BLaER1 treated with 17β-estradiol and CSF1 and Interleukin-3, amounts not matched to agents 10 nM and 100 nM (cell line): Measurements from ENCODE around the gene FHIT.

Source experiments
- H3K27ac ChIP-seq, 11 experiments: shearing (Covaris generic); formaldehyde crosslinking; 2 replicates each; pipeline ENCODE4 v1.8.1; 2022
- H3K27me3 ChIP-seq, 11 experiments: shearing (Covaris generic); formaldehyde crosslinking; 2 replicates each; pipeline ENCODE4 v1.8.1; 2022
- H3K36me3 ChIP-seq, 11 experiments: shearing (Covaris generic); formaldehyde crosslinking; 2 replicates each; pipeline ENCODE4 v1.8.1; 2022
- H3K4me1 ChIP-seq, 10 experiments: shearing (Covaris generic); formaldehyde crosslinking; 2 replicates each; pipeline ENCODE4 v1.8.1; 2022
- H3K4me2 ChIP-seq, 11 experiments: shearing (Covaris generic); formaldehyde crosslinking; 2 replicates each; pipeline ENCODE4 v1.8.1; 2022
- H3K4me3 ChIP-seq, 10 experiments: shearing (Covaris generic); formaldehyde crosslinking; 2 replicates each; pipeline ENCODE4 v1.8.1; 2022
- H3K9ac ChIP-seq, 11 experiments: shearing (Covaris generic); formaldehyde crosslinking; 2 replicates each; pipeline ENCODE4 v1.8.1; 2022
- H3K9me3 ChIP-seq, 11 experiments: shearing (Covaris generic); formaldehyde crosslinking; replicated peaks in 1 of 11; 2 replicates each; pipeline ENCODE4 v1.8.1; 2022
- H4K20me1 ChIP-seq, 11 experiments: shearing (Covaris generic); formaldehyde crosslinking; 2 replicates each; pipeline ENCODE4 v1.8.1; 2022
- Cebpa-rat ChIP-seq, 11 experiments: shearing (Covaris generic); IDR thresholded peaks; 2 replicates each; pipeline ENCODE4 v1.8.1; 2022

Gene FHIT

DNA sequence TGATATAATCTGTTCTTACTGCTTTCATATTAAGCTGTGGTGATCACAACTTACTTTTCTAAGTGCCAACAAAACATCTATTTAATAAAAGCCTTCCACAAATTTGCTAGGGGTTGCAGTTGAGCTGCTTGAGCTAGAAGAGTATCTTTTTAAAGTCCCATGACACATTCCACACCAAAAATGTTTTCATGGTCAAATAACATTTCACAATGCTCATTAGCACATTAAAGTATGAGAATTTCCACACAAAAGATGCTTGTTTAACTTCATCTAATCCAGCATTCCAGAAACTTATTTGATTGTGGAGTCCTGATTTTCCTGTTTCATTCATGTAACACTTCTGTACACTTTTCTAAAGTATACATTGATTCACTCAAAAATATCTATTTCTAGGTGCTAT lies 1325.3 kb downstream of the FHIT start:
- no peak overlapping the region for H3K27ac ChIP-seq
- H3K4me2 ChIP-seq = no peak overlapping the region
- H3K27me3 ChIP-seq = no peaks in the 10 kb centered on the region
- peaks cover 0 to 11% (median 0%) of the 10 kb centered on the region in 10 experiments; a peak in 4 of 20 replicates for H3K4me1 ChIP-seq
- TF ChIP-seq Cebpa-rat (IDR thresholded peaks at IDR 0.05) = no peak
- no peaks in the 10 kb centered on the region; a peak in 1 of 22 replicates for H3K9me3 ChIP-seq
- H3K9ac ChIP-seq = no peak overlapping the region
- H3K4me3 ChIP-seq = no peak overlapping the region
- no peaks in the 10 kb centered on the region for H4K20me1 ChIP-seq
- no peaks in the 10 kb centered on the region for H3K36me3 ChIP-seq

DNA sequence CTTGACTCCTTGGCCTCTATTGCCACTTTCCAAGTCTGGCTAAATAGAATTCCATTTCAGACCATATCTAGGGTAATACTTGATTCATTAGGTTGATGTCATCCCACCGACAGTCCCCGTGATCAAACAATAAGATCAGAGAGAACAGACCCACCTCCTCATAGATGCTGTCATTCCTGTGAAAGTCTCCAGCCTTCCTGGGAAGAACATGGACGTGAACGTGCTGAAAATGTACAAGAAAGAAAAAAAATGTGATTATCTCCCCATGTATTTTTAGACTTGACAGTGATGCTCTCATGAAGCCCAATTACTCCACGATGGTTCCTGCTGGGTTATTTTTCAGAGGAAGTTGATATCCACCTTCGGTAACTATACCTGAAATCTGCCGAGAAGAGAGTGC lies 1329.1 kb downstream of the FHIT start:
- Histone ChIP-seq H3K4me1 (peaks cover 0 to 11% (median 0%) of the 10 kb centered on the region in 10 experiments; a peak in 5 of 20 replicates), H3K9me3 (no peaks in the 10 kb centered on the region; a peak in 1 of 22 replicates), H3K36me3 (no peaks in the 10 kb centered on the region), H4K20me1 (no peaks in the 10 kb centered on the region), H3K4me2 (no peak overlapping the region), H3K4me3 (no peak overlapping the region), H3K9ac (no peak overlapping the region), H3K27me3 (no peaks in the 10 kb centered on the region), H3K27ac (no peak overlapping the region)
- no peak for TF ChIP-seq Cebpa-rat (IDR thresholded peaks at IDR 0.05)

DNA sequence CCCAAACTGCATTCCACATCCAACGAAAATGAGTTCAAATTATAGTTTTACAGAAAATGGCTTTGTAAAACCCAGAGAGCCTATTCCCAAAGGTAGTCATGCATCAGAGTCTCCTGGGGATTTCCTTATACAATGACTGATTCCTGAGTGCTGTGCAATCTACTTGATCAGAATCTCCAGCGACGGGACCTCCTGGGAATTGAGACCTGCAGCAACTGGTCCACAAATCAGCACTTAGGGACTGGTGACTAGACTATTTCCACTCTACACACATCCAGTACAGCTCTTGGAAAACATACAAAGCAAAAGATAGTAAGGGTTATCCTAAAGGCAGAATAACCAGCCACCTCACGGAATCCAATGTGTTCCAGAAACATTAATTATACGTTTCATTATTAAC lies 1330.4 kb downstream of the FHIT start:
- no peak overlapping the region for H3K9ac ChIP-seq
- no peaks in the 10 kb centered on the region for H3K9me3 ChIP-seq
- H3K27ac ChIP-seq = no peak overlapping the region
- H3K4me3 ChIP-seq = no peak overlapping the region
- no peaks in the 10 kb centered on the region for H4K20me1 ChIP-seq
- no peaks in the 10 kb centered on the region for H3K27me3 ChIP-seq
- no peaks in the 10 kb centered on the region for H3K36me3 ChIP-seq
- H3K4me1 ChIP-seq = peaks cover 0 to 11% (median 0%) of the 10 kb centered on the region in 10 experiments; a peak in 5 of 20 replicates
- H3K4me2 ChIP-seq = no peak overlapping the region
- no peak for TF ChIP-seq Cebpa-rat (IDR thresholded peaks at IDR 0.05)

DNA sequence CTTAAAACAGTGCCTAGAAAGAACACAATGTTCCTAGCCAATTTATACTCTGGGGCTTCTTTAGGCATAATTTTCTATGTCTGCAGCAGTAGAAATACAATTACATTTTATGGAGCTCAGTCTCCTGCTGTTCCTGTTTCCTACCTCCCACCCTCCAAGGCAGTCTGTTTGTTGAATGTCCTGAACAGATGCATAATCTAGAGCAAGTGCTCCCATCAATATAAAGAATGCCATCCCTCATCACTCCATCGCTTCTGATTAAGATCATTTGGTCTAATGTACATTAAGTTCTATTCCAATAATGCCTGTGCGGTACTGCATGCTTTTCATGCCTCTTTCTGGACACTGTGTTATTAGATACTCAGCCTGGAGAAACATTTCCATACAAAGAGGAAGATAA lies 1331.7 kb downstream of the FHIT start:
- no peak for TF ChIP-seq Cebpa-rat (IDR thresholded peaks at IDR 0.05)
- H3K9me3 ChIP-seq = no peaks in the 10 kb centered on the region
- peaks cover 0 to 11% (median 0%) of the 10 kb centered on the region in 10 experiments; a peak in 5 of 20 replicates for H3K4me1 ChIP-seq
- H3K4me2 ChIP-seq = no peak overlapping the region
- H3K36me3 ChIP-seq = no peaks in the 10 kb centered on the region
- H3K27me3 ChIP-seq = no peaks in the 10 kb centered on the region
- no peak overlapping the region for H3K27ac ChIP-seq
- no peak overlapping the region for H3K4me3 ChIP-seq
- no peak overlapping the region for H3K9ac ChIP-seq
- no peaks in the 10 kb centered on the region for H4K20me1 ChIP-seq

DNA sequence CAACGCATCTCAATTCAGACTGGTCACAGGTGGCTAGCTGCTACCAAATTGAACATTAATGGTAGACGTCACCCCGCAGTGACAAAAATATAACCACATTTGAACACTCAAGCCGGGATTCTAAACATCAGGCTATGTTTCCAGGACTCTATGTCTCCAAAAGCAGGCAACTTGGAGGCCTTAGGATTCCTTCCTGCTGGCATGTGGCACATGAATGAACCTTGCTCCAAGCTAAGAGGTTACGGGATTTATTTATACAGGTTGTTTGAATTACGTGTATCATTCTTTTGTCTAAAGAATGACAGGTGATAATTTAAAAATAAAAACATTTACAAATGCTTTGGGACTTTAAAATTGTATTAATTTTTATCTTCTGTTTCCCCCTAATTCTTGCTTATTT lies 1337.0 kb downstream of the FHIT start:
- Histone ChIP-seq H3K9ac (no peak overlapping the region), H3K9me3 (no peaks in the 10 kb centered on the region), H3K4me1 (no peaks in the 10 kb centered on the region; a peak in 1 of 20 replicates), H3K27me3 (no peaks in the 10 kb centered on the region), H3K4me2 (no peak overlapping the region), H3K4me3 (no peak overlapping the region), H3K27ac (no peak overlapping the region), H4K20me1 (no peaks in the 10 kb centered on the region), H3K36me3 (no peaks in the 10 kb centered on the region)
- no peak for TF ChIP-seq Cebpa-rat (IDR thresholded peaks at IDR 0.05)

DNA sequence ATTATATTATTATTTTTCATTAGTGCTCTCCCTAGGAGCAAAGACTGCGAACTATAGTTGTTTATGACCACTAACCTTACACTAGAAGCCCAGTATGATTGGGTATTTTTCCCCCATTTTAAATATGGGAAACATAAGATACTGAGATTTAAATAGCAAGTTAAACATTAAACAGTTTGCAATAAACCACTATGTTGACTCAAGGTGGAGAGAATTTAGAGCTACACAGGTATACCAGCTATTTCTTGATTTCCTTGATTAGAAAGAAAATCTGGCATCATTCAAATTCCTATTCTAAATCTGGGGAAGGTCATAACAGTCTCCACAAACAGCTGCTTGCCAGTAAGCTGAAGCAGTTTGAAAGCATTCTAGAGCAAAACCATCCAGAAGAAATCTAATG lies 1337.6 kb downstream of the FHIT start:
- H3K4me2 ChIP-seq = no peak overlapping the region
- H3K4me3 ChIP-seq = no peak overlapping the region
- no peaks in the 10 kb centered on the region for H3K27me3 ChIP-seq
- H3K9me3 ChIP-seq = no peaks in the 10 kb centered on the region; a peak in 1 of 22 replicates
- no peaks in the 10 kb centered on the region; a peak in 1 of 20 replicates for H3K4me1 ChIP-seq
- H3K36me3 ChIP-seq = no peaks in the 10 kb centered on the region
- no peak for TF ChIP-seq Cebpa-rat (IDR thresholded peaks at IDR 0.05)
- no peaks in the 10 kb centered on the region for H4K20me1 ChIP-seq
- H3K9ac ChIP-seq = no peak overlapping the region
- no peak overlapping the region for H3K27ac ChIP-seq

DNA sequence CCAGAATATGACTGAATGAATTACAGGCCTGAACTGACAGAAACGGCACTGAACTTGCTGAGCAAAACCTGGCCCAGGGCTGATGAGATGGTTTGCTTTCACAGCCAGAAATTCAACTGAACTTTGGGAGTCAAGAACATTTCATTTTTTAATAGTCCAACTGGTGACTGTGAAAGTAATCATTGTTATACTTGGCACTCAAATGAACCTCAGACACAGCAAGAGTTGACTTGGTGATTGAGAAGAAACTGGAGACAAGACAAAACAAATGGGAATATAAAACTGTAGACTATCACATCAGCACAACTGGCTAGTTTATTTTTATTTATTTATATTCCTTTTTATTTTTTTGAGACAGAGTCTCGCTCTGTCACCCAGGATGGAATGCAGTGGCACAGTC lies 1342.6 kb downstream of the FHIT start:
- TF ChIP-seq Cebpa-rat (IDR thresholded peaks at IDR 0.05) = no peak
- Histone ChIP-seq H3K9me3 (peaks cover 8 to 14% (median 11%) of the 10 kb centered on the region in 11 experiments; a peak in 21 of 22 replicates), H3K9ac (no peak overlapping the region), H3K36me3 (no peaks in the 10 kb centered on the region; a peak in 1 of 22 replicates), H3K4me1 (peaks cover 0 to 8% (median 5%) of the 10 kb centered on the region in 10 experiments; a peak in 9 of 20 replicates), H4K20me1 (no peaks in the 10 kb centered on the region), H3K27ac (no peak overlapping the region), H3K4me2 (no peak overlapping the region), H3K27me3 (no peaks in the 10 kb centered on the region), H3K4me3 (no peak overlapping the region)

DNA sequence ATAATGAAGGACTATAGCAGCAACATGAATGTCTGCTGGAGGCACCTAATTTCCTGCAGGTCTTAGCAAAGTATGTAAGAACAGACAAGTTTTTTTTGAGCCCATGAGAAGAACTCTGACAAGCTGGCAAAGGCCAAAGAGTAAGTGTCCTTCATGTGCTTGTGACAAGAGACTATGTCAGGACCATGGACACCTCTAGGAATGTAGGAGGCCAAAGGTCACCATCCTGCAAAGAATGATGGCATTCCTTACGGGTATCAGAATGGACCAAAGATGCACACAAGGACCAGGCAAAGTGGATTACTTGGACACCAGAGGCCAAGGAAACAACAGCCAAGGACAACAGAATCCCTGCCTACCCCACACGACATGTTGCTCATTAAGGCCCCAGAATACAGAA lies 1343.0 kb downstream of the FHIT start:
- H3K27ac ChIP-seq = no peak overlapping the region
- no peaks in the 10 kb centered on the region; a peak in 1 of 22 replicates for H3K36me3 ChIP-seq
- peaks cover 8 to 15% (median 11%) of the 10 kb centered on the region in 11 experiments; a peak in 21 of 22 replicates for H3K9me3 ChIP-seq
- no peaks in the 10 kb centered on the region for H4K20me1 ChIP-seq
- no peak overlapping the region for H3K4me2 ChIP-seq
- H3K27me3 ChIP-seq = no peaks in the 10 kb centered on the region
- no peak for TF ChIP-seq Cebpa-rat (IDR thresholded peaks at IDR 0.05)
- H3K4me1 ChIP-seq = peaks cover 0 to 8% (median 5%) of the 10 kb centered on the region in 10 experiments; a peak in 9 of 20 replicates
- no peak overlapping the region for H3K9ac ChIP-seq
- no peak overlapping the region for H3K4me3 ChIP-seq

DNA sequence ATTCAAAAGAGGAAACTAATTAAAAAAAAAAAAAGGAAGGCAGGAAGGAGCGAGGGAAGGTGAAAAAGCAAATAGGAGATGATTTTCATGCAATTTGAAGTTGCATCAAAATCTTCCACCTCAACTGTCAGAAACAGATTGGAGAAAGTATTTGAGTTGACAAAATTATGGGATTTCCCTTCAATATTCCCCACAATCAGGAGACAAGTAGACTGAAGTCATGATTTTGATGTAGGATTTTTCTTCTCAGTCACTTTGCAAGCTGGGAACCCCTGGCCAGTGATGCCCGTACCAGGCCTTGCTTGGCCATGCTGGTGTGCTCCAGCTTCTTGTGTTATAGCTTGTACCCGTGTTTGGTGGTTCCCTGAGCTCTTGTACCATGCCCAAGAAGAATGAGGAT lies 1347.0 kb downstream of the FHIT start:
- H3K27ac ChIP-seq = no peak overlapping the region
- H3K27me3 ChIP-seq = no peaks in the 10 kb centered on the region
- H3K4me1 ChIP-seq = peaks cover 0 to 8% (median 5%) of the 10 kb centered on the region in 10 experiments; a peak in 9 of 20 replicates
- H3K36me3 ChIP-seq = no peaks in the 10 kb centered on the region; a peak in 1 of 22 replicates
- no peak overlapping the region for H3K4me2 ChIP-seq
- H4K20me1 ChIP-seq = no peaks in the 10 kb centered on the region
- H3K9ac ChIP-seq = no peak overlapping the region
- no peak overlapping the region for H3K4me3 ChIP-seq
- TF ChIP-seq Cebpa-rat (IDR thresholded peaks at IDR 0.05) = no peak
- H3K9me3 ChIP-seq = peaks cover 8 to 19% (median 11%) of the 10 kb centered on the region in 11 experiments; a peak in 21 of 22 replicates

DNA sequence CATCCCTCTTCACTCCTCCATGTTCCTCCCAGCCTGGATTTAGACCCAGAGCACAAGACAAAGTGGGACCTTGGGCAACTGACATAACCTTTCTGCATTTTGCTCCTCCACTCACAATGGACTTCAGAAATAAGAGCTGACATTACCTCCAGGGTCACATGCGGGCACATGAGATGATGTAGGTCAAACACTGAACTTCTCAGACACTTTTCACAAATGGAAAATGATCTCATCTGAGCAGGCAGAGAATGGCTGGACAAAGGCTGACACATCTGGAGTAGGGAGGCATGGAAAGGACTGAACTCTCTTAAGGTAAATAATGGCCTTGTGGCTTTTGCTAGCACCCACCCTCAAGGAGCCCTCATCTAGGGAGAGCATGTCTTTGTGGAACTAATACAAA lies 1352.2 kb downstream of the FHIT start:
- H3K27ac ChIP-seq = no peak overlapping the region
- H3K36me3 ChIP-seq = no peaks in the 10 kb centered on the region
- no peak overlapping the region for H3K4me2 ChIP-seq
- no peak overlapping the region for H3K9ac ChIP-seq
- peaks cover 0 to 9% (median 0%) of the 10 kb centered on the region in 11 experiments; a peak in 8 of 22 replicates for H3K9me3 ChIP-seq
- TF ChIP-seq Cebpa-rat (IDR thresholded peaks at IDR 0.05) = no peak
- H3K4me1 ChIP-seq = no peaks in the 10 kb centered on the region; a peak in 1 of 20 replicates
- no peaks in the 10 kb centered on the region for H4K20me1 ChIP-seq
- H3K27me3 ChIP-seq = no peaks in the 10 kb centered on the region
- H3K4me3 ChIP-seq = no peak overlapping the region
